K562 (cell line): ENCODE measurements around the gene AKT2. TPM values are rescaled to one million over a fixed set of nuclear protein-coding genes. Genes with fewer than 3 reads are reported as not detected.
A peak's percentile ranks its signal among the peaks of the same experiment; 100 is the strongest.
"Not testable (repeated sequence)": the region's sequence is repeated elsewhere in the genome, so short reads cannot be mapped to it uniquely, and the experiment has no call there.

Experiments
- ATAC-seq: fragments of 200-7000 bp; cut with Tn5 transposase; 3 replicates; pipeline ENCODE4 v1.9.1; 2020; ENCODE audit warnings: moderate library complexity
- BruUV-seq: library from RNA; stranded (reverse); fragments of 400-500 nt; replicated peaks from 2 replicates; lab custom pipeline; 2021; lab: Mats Ljungman, UMichigan
- CTCF ChIA-PET: fragments of 300-600 bp; formaldehyde crosslinking; extraction: SDS; loops from one replicate; lab custom pipeline; 2021; ENCODE audit warnings: low intra/inter-chr PET ratio; lab: Yijun Ruan, JAX
- POLR2A ChIA-PET: fragments of 300-600, 350-650 bp; sonication (Branson Sonifier 250); formaldehyde crosslinking; extraction: SDS; loops from one replicate; lab custom pipeline; 2021; ENCODE audit warnings: antibody characterized with exemption, inconsistent platforms; lab: Yijun Ruan, JAX
- DNase-seq, 4 experiments: peaks; one replicate each; pipeline versions ENCODE4 v3.0.0 to v3.0.0-alpha.2; 2011 to 2018; ENCODE audit warnings: low spot score in 3 of 4, mixed read lengths in 3 of 4; ENCODE audit errors: extremely low read depth in 1 of 4
- FAIRE-seq: peaks from 2 replicates; lab custom pipeline; 2011; peaks lifted over from hg19 to GRCh38; lab: Jason Lieb, UNC
- H2AFZ ChIP-seq: 2 replicates; pipeline ENCODE4 v1.6.0; 2011; ENCODE audit warnings: low read depth, low read length, control low read depth, inconsistent platforms
- H3K27ac ChIP-seq: fragments of 200-600 bp; 3 replicates; pipeline ENCODE4 v1.8.0; 2011; ENCODE audit warnings: low read depth, mild to moderate bottlenecking, control low read depth, inconsistent platforms, low read length, moderate library complexity, mixed read lengths; ENCODE audit errors: extremely low read depth
- H3K27me3 ChIP-seq, 2 experiments: fragments of 300-600 bp in 1 of 2; 2 replicates in 1 of 2; 3 replicates in 1 of 2; pipeline versions ENCODE4 v1.6.0 to v1.8.0; 2011; ENCODE audit warnings: inconsistent platforms in 2 of 2, low read length in 2 of 2, mild to moderate bottlenecking in 1 of 2, mixed read lengths in 1 of 2, moderate library complexity in 1 of 2; ENCODE audit not compliant: control insufficient read depth in 2 of 2, insufficient read depth in 2 of 2
- H3K36me3 ChIP-seq: fragments of 300-600 bp; 3 replicates; pipeline ENCODE4 v1.8.0; 2011; ENCODE audit warnings: mild to moderate bottlenecking, low read length, inconsistent platforms; ENCODE audit not compliant: control insufficient read depth, insufficient read depth
- H3K4me1 ChIP-seq, 2 experiments: fragments of 200-600 bp in 1 of 2; replicated peaks in 1 of 2; 2 replicates in 1 of 2; 3 replicates in 1 of 2; pipeline versions ENCODE4 v1.5.1 to v1.8.0; 2011; ENCODE audit warnings: inconsistent platforms in 2 of 2, low read length in 2 of 2, mild to moderate bottlenecking in 1 of 2, mixed read lengths in 1 of 2, moderate library complexity in 1 of 2; ENCODE audit not compliant: control insufficient read depth in 2 of 2, insufficient read depth in 2 of 2
- H3K4me2 ChIP-seq: 2 replicates; pipeline ENCODE4 v1.6.1; 2011; ENCODE audit warnings: low read length, control low read depth, inconsistent platforms, mixed read lengths; ENCODE audit not compliant: insufficient read depth
- H3K4me3 ChIP-seq: fragments of 200-600 bp; sonication (generic), shearing (Covaris generic); 2 replicates; pipeline ENCODE4 v1.5.1; 2016; ENCODE audit warnings: control low read depth, inconsistent platforms
- H3K79me2 ChIP-seq: fragments of 200-600 bp; 3 replicates; pipeline ENCODE4 v1.8.0; 2011; ENCODE audit warnings: low read length, inconsistent platforms; ENCODE audit not compliant: control insufficient read depth, insufficient read depth
- H3K9ac ChIP-seq, 2 experiments: 2 replicates each; pipeline versions ENCODE4 v1.6.0 to v1.6.1; 2011; ENCODE audit warnings: low read depth in 2 of 2, low read length in 2 of 2, control low read depth in 1 of 2, inconsistent platforms in 1 of 2, mild to moderate bottlenecking in 1 of 2, mixed read lengths in 1 of 2; ENCODE audit not compliant: insufficient read depth in 1 of 2
- H3K9me1 ChIP-seq: one replicate; pipeline ENCODE4 v1.6.0; 2011; ENCODE audit warnings: inconsistent platforms, mild to moderate bottlenecking, low read length, moderate library complexity; ENCODE audit not compliant: control insufficient read depth, insufficient read depth
- H3K9me3 ChIP-seq: replicated peaks from 2 replicates; pipeline ENCODE4 v1.5.1; 2011; ENCODE audit warnings: low read depth, low read length, inconsistent platforms; ENCODE audit not compliant: control insufficient read depth, insufficient read depth
- H4K20me1 ChIP-seq: replicated peaks from 2 replicates; pipeline ENCODE4 v1.6.1; 2011; ENCODE audit warnings: low read length, inconsistent platforms, mixed read lengths; ENCODE audit not compliant: control insufficient read depth, insufficient read depth
- HDAC1 ChIP-seq, 2 experiments: fragments of 450-650 bp; IDR thresholded peaks; 2 replicates each; pipeline ENCODE4 v1.6.1; 2016 to 2017; ENCODE audit warnings: inconsistent platforms in 1 of 2, mild to moderate bottlenecking in 1 of 2, moderate library complexity in 1 of 2
- ZNF512 ChIP-seq: IDR thresholded peaks from 2 replicates; pipeline ENCODE4 v1.6.1; 2016; ENCODE audit warnings: missing genetic modification characterization, missing compliant biosample characterization
- WGBS: fragments of 100-300 bp; shearing (Covaris generic); methylation state at CpG from one replicate; pipeline ENCODE4 v1.1.6; 2016; ENCODE audit warnings: low coverage, mixed read lengths; ENCODE audit not compliant: insufficient coverage; ENCODE audit errors: missing lambda C conversion rate; 5-methylcytosine and 5-hydroxymethylcytosine counted together
- in situ Hi-C: fragments of 300-500 bp; cut with MboI; formaldehyde crosslinking; loops from 4 replicates; pipeline ENCODE4 v1.15.0; 2018; ENCODE audit warnings: inconsistent platforms, mixed read lengths
- intact Hi-C: fragments of 100-400 bp; cut with micrococcal nuclease; formaldehyde crosslinking; loops from 2 replicates; pipeline ENCODE4 v1.14.2; 2022
- polyA plus RNA-seq, 8 experiments: library from polyadenylated mRNA; depleted of rRNA in 4 of 8; stranded (reverse) in 5 of 8; unstranded in 3 of 8; fragments of >200 nt; fragmentation: Nextera tagmentation in 2 of 8; fragmentation: Illumina TruSeq in 1 of 8; extraction: Ambion mirVana in 2 of 8; extraction: Trizol in 1 of 8; gene quantifications; 2 replicates each; pipeline versions ENCODE4 v1.2.1 to v1.2.3, GENCODE V29; 2011 to 2014; ENCODE audit warnings: inconsistent platforms in 1 of 8, missing spikeins in 1 of 8
- total RNA-seq, 7 experiments: library from RNA; depleted of rRNA in 6 of 7; stranded (reverse); fragments of >200 nt in 6 of 7; fragmentation: Illumina TruSeq in 2 of 7; extraction: Trizol in 2 of 7; gene quantifications; 2 replicates each; pipeline versions ENCODE4 v1.2.1 to v1.2.3, GENCODE V29; 2011 to 2021; ENCODE audit warnings: low replicate concordance in 1 of 7

AKT2 gene
- total and polyA plus RNA-seq, 9 of the 15 experiments (the other 6 are each of a cell fraction or from before 2014, with no cell fraction given): 1.1 to 132 (median 67.7) TPM

- H3K9me1 ChIP-seq, in situ Hi-C loops, H3K4me3 ChIP-seq, H2AFZ ChIP-seq, H3K4me2 ChIP-seq, ATAC-seq, H3K9ac ChIP-seq, intact Hi-C loops, H3K79me2 ChIP-seq, H3K36me3 ChIP-seq, BruUV-seq, H4K20me1 ChIP-seq, H3K27me3 ChIP-seq, FAIRE-seq, H3K9me3 ChIP-seq, H3K27ac ChIP-seq, DNase-seq: not testable (repeated sequence)
- ChIA-PET POLR2A (interaction anchor here (0.7 to 1.0 kb wide), 2 partner anchors 9 to 71 kb away, joined by 3 read pairs; no protein-coding TSS in a partner anchor), CTCF (interaction anchor here (0.6 kb wide), 1 partner anchor 690 kb away, joined by 3 read pairs; no protein-coding TSS in a partner anchor)
- H3K4me1 ChIP-seq: peaks cover 12 to 37% of the 10 kb centered on the region in 2 experiments; a peak in 4 of 5 replicates
- 24% methylated on average over 3 of the region's 4 CpGs for WGBS
- TF ChIP-seq ZNF512 (tag) (0 out of 2 replicates have a peak, but pooled peaks have one; percentile 19), HDAC1 (IDR thresholded peaks at IDR 0.05) (0 out of 4 replicates have a peak, but pooled peaks of 1 of the 2 experiments have one; percentile 14)
These were observed 66.1 kb downstream of the AKT2 start for GRCh38 chr19:40219029-40219428.
